Ovary (tissue), 9 donors: Measurements from ENCODE around the gene OSBPL5. TPM values are rescaled to one million over a fixed set of nuclear protein-coding genes. Genes with fewer than 3 reads are reported as not detected.

ENCODE experiments used
- DNase-seq, 5 donors: peaks; one replicate each; pipeline ENCODE4 v3.0.0-alpha.2; 2019 to 2020
- H3K27ac ChIP-seq, 2 donors: fragments of 200-600 bp; one replicate each; pipeline versions ENCODE4 v1.5.1 to v1.8.0; 2019 to 2022
- H3K27me3 ChIP-seq: fragments of 200-600 bp; one replicate; pipeline ENCODE4 v1.8.0; 2022
- H3K36me3 ChIP-seq: fragments of 200-600 bp; sonication (generic); one replicate; pipeline ENCODE4 v1.5.1; 2019
- H3K4me1 ChIP-seq: one replicate; pipeline ENCODE4 v1.8.1; 2013; ENCODE audit warnings: mild to moderate bottlenecking, moderate library complexity; ENCODE audit not compliant: insufficient read depth
- H3K4me3 ChIP-seq: fragments of 200-600 bp; sonication (generic); one replicate; pipeline ENCODE4 v1.5.1; 2017
- H3K9me3 ChIP-seq, 2 donors: fragments of 200-600 bp in 1 of 2; sonication (generic) in 1 of 2; one replicate each; pipeline versions ENCODE4 v1.5.1 to v1.8.1; 2013 to 2019; ENCODE audit warnings: mild to moderate bottlenecking in 1 of 2, moderate library complexity in 1 of 2
- EP300 ChIP-seq: sonication (generic); formaldehyde crosslinking; IDR thresholded peaks from one replicate; pipeline ENCODE4 v1.6.1; 2017; ENCODE audit warnings: antibody characterized with exemption
- POLR2A ChIP-seq: fragments of 450-650 bp; IDR thresholded peaks from one replicate; pipeline ENCODE4 v1.6.1; 2017; ENCODE audit warnings: antibody characterized with exemption, mild to moderate bottlenecking, moderate library complexity
- WGBS, 3 donors: extraction: QIAGEN DNeasy Blood & Tissue Kit in 1 of 3; methylation state at CpG; one replicate each; pipeline versions ENCODE4 v1.1.5 to v1.1.7; 2013 to 2017; 5-methylcytosine and 5-hydroxymethylcytosine counted together
- intact Hi-C, 4 donors: fragments of 100-400 bp; cut with DNase I; formaldehyde crosslinking; loops; one replicate each; pipeline versions ENCODE4 v1.11.0 to v1.15.1; 2022 to 2023
- polyA plus RNA-seq, 2 donors: library from polyadenylated mRNA; stranded (reverse); fragments of 200-250 nt in 1 of 2; fragments of 350-450 nt in 1 of 2; fragmentation: Illumina TruSeq in 1 of 2; extraction: RNeasy Lipid Tissue Mini Kit (QIAGEN cat#74804) in 1 of 2; gene quantifications; one replicate each; pipeline ENCODE4 v1.2.3, GENCODE V29; 2013 to 2014
- total RNA-seq, 7 donors: library from RNA; depleted of rRNA in 2 of 7; stranded (reverse); fragments of >200 nt in 2 of 7; fragmentation: NEBNext Ultra II Directional in 3 of 7; extraction: Animal tissue kit (Norgen Biotek cat#: 25700) in 3 of 7; gene quantifications; one replicate each; pipeline versions ENCODE4 v1.1.0 to v1.2.4, GENCODE V29; 2016 to 2023
- TF ChIP-seq, protein P1 (sequence below), 3 donors: fragments of 450-650 bp in 2 of 3; fragments of 200-600 bp in 1 of 3; IDR thresholded peaks; one replicate each; pipeline versions ENCODE4 v1.5.1 to v1.8.0; 2016 to 2022; ENCODE audit warnings: antibody characterized with exemption in 3 of 3, mild to moderate bottlenecking in 1 of 3
- donor health status: DM: no; HTN: no; CAD: no; lungs with moderate emphysema.
- donor health status: DM: no; HTN: no; CAD: no.
- donor health status: Bipolar disorder and iron deficiency.
- donor health status: DM: yes; HTN: yes; CAD: no.
- donor health status: DM: no; HTN: no; CAD: no.
- donor health status: DM: yes; HTN: yes; CAD: no.

The OSBPL5 gene
- total and polyA plus RNA-seq, 9 donors, result 3.0 to 41.0 (median 23.3) TPM

DNA sequence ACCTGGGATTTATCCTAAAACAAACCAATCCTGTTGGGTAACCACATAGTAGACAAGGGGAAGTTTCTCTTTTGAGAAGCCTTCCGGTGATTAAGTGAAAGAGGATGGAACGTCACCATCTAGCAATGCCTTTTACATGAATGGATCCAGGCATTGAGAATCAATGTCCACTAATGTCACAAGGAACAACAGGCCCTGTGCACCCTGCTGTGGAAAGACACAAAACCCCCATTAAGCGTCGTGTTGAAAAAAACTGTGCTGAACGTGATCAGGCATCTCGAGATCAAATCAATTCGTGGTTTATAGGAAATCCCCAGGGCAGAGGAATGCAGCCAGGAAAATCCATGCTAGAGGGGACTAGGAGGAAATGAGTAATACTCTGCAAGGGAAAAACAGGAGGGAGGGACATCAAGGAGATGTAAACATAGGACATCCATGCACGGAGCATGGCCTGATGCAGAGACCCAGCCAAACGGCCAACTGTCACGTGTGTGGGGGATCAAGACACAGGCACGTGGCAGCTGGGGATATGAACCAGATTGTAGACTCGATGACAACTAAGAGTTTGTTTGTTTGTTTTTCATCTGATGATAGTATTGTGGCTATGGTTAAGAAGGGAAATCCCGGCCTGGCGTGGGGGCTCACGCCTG lies 69.3 kb downstream of the OSBPL5 start:
- 33 to 46% (median 34%) methylated on average over 15 of the region's 15 CpGs for WGBS, 3 donors
- H3K4me1 ChIP-seq, result no peaks in the 10 kb centered on the region
- H3K27me3 ChIP-seq, result no peaks in the 10 kb centered on the region
- TF ChIP-seq EP300, result no peak
- TF ChIP-seq, protein P1, sequence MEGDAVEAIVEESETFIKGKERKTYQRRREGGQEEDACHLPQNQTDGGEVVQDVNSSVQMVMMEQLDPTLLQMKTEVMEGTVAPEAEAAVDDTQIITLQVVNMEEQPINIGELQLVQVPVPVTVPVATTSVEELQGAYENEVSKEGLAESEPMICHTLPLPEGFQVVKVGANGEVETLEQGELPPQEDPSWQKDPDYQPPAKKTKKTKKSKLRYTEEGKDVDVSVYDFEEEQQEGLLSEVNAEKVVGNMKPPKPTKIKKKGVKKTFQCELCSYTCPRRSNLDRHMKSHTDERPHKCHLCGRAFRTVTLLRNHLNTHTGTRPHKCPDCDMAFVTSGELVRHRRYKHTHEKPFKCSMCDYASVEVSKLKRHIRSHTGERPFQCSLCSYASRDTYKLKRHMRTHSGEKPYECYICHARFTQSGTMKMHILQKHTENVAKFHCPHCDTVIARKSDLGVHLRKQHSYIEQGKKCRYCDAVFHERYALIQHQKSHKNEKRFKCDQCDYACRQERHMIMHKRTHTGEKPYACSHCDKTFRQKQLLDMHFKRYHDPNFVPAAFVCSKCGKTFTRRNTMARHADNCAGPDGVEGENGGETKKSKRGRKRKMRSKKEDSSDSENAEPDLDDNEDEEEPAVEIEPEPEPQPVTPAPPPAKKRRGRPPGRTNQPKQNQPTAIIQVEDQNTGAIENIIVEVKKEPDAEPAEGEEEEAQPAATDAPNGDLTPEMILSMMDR (IDR thresholded peaks at IDR 0.05), result no peak
- TF ChIP-seq POLR2A, result no peak
- H3K9me3 ChIP-seq, result no peaks in the 10 kb centered on the region
- peak in 2 of 5 donors; percentile 19 to 21 for DNase-seq
- intact Hi-C loops, result loop anchor here in 2 of 4 donors (10.0 kb wide), 2 partner anchors 61 to 561 kb away; no protein-coding TSS in a partner anchor
- peak overlapping the region in 1 of 2 donors; percentile 21 for H3K27ac ChIP-seq
- no peaks in the 10 kb centered on the region for H3K36me3 ChIP-seq
- H3K4me3 ChIP-seq, result no peak overlapping the region

DNA sequence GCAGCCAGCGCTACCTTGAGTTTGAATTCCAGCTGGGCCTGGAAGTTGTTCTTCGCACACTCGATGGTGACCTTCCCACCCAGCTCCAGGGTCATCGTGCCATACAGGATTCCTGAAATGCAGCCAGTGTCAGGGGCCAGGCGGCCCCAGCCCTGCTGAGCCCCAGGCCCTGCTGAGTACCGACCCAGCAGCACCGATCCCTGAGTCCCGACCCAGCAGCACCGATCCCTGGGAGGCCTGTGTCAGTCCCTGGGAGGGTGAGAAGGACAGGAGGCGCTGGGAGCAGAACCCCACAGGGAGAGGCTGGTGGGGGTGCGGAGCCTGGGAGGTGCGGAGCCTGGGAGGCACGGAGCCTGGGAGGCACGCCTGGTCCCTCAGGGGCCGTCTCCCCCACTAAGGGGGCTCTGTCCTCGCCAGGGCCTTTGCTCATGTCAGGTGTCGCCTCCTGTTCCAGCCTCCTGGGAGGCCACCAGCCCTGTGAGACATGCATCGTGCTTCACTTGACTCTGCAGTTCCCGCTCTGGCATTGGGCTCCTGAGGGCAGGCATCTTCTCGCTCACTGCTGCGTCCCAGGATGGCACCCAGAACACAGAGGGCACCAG lies 70.8 kb downstream of the OSBPL5 start:
- H3K4me1 ChIP-seq, result no peaks in the 10 kb centered on the region
- H3K9me3 ChIP-seq, result no peaks in the 10 kb centered on the region
- no peaks in the 10 kb centered on the region for H3K27me3 ChIP-seq
- DNase-seq, result no peak
- TF ChIP-seq, protein P1 (IDR thresholded peaks at IDR 0.05), result no peak
- TF ChIP-seq EP300 (no peak), POLR2A (no peak)
- intact Hi-C loops, result loop anchor here (5.0 to 10.0 kb wide), 3 partner anchors 57 to 560 kb away; no protein-coding TSS in a partner anchor
- WGBS, 3 donors, result 78 to 89% (median 79%) methylated on average over 20 to 21 of the region's 21 CpGs
- no peaks in the 10 kb centered on the region for H3K36me3 ChIP-seq
- no peak overlapping the region for H3K4me3 ChIP-seq
- H3K27ac ChIP-seq, result no peak overlapping the region

DNA sequence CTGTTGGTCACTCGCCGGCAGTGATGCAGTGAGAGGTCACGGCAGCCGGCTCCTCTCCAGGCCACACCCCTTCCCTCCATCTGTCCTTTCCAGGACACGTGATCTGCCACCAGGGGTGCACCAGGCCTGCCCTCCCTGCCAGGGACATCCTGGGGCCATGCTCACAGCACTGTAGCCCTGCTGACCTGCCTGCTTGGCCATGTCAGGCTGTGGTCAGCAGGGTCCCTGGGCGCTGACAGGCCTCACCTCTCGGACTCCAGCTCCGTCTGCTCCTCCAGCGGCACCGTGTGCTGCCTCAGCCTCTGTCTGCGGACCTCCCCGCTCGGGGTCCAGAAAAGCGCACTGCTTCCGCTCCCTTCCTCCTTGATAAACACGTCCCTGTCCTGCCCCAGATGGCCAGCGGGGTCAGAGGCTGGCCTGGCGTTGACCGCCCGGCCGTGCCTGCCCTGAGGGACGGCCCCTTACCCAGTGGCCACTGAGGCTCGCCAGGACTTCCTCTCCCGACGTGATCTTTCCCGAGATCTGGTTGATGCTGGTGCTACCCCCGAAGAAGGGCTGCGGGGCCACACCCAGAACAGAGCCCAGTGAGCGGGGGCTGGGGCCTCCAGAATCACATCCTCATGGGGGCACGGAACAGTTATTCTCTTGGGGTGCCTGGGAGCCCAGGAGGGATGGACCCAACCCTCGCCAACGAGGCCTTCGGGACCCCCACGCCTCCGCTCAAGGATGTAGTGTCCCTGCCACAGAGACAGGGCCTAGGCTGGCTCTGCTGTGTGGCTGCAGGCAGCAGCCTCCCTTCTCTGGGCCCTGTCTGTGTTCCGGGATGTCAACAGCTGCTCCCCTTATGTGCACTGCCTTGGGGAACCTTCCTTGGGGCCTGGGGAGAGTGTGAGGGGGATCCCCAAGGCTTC lies 71.6 kb downstream of the OSBPL5 start:
- intact Hi-C loops, result loop anchor here (5.0 to 10.0 kb wide), 3 partner anchors 56 to 559 kb away; no protein-coding TSS in a partner anchor
- no peaks in the 10 kb centered on the region for H3K4me1 ChIP-seq
- no peaks in the 10 kb centered on the region for H3K27me3 ChIP-seq
- no peaks in the 10 kb centered on the region for H3K9me3 ChIP-seq
- no peak overlapping the region for H3K4me3 ChIP-seq
- H3K27ac ChIP-seq, result no peak overlapping the region
- DNase-seq, result no peak
- 82 to 85% (median 83%) methylated on average over 36 of the region's 36 CpGs for WGBS, 3 donors
- no peaks in the 10 kb centered on the region for H3K36me3 ChIP-seq
- TF ChIP-seq EP300, result no peak
- TF ChIP-seq, protein P1 (IDR thresholded peaks at IDR 0.05), result no peak
- no peak for TF ChIP-seq POLR2A

DNA sequence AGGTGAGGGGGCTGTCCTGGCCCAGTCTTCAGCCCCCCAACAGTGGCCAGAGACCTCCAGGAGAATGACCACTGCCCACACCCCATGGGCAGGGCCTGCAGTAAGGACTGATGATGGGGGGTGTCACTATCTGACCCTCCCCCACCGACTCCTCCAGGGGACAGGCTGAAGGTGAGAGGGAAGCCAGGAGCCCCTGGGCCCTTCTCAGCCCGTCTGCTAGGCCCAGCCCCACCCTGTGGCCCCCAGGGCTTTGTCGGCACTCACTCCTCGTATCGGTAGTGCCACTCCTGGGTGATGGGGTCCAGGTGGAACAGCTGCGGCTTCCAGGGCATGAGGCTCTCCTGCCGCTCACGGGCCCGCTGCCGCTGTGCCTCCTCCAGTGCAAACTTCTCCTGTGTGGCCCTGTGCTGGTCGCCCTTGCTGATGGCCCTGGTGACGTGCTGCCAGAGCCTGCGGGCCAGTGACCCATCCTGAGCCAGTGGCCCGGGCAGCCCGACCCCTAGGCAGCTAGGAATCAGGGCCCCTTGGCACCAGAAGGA lies 72.4 kb downstream of the OSBPL5 start:
- H3K27ac ChIP-seq, result no peak overlapping the region
- H3K27me3 ChIP-seq, result no peaks in the 10 kb centered on the region
- TF ChIP-seq EP300 (no peak), POLR2A (no peak)
- TF ChIP-seq, protein P1 (IDR thresholded peaks at IDR 0.05), result no peak
- H3K36me3 ChIP-seq, result no peaks in the 10 kb centered on the region
- WGBS, 3 donors, result 85 to 96% (median 89%) methylated on average over 15 of the region's 15 CpGs
- intact Hi-C loops, result loop anchor here (5.0 to 10.0 kb wide), 3 partner anchors 55 to 558 kb away; no protein-coding TSS in a partner anchor
- no peaks in the 10 kb centered on the region for H3K9me3 ChIP-seq
- no peak overlapping the region for H3K4me3 ChIP-seq
- no peaks in the 10 kb centered on the region for H3K4me1 ChIP-seq
- DNase-seq, result no peak
